Liver (tissue), 3 donors: ENCODE results near the gene BTG4.

ENCODE experiments used
- FOXA1 ChIP-seq: IDR thresholded peaks from 2 replicates; pipeline ENCODE4 v1.6.1; 2016; ENCODE audit warnings: antibody characterized with exemption
- YY1 ChIP-seq: IDR thresholded peaks from 2 replicates; pipeline ENCODE4 v1.6.1; 2016; ENCODE audit warnings: antibody characterized with exemption, mild to moderate bottlenecking
- TF ChIP-seq, protein P1 (sequence below): fragments of 150-350 bp; IDR thresholded peaks from 2 replicates; pipeline ENCODE4 v1.5.1; 2017; ENCODE audit warnings: improper control_type of control experiment, low read depth, low read length; ENCODE audit not compliant: missing input control
- TF ChIP-seq, protein P2 (sequence below): IDR thresholded peaks from 2 replicates; pipeline ENCODE4 v1.6.1; 2016; ENCODE audit warnings: antibody characterized with exemption
- TF ChIP-seq, protein P3 (sequence below): IDR thresholded peaks from 2 replicates; pipeline ENCODE4 v1.6.1; 2016; ENCODE audit warnings: antibody characterized with exemption
- donor health status: healthy.
- donor health status: healthy.

DNA sequence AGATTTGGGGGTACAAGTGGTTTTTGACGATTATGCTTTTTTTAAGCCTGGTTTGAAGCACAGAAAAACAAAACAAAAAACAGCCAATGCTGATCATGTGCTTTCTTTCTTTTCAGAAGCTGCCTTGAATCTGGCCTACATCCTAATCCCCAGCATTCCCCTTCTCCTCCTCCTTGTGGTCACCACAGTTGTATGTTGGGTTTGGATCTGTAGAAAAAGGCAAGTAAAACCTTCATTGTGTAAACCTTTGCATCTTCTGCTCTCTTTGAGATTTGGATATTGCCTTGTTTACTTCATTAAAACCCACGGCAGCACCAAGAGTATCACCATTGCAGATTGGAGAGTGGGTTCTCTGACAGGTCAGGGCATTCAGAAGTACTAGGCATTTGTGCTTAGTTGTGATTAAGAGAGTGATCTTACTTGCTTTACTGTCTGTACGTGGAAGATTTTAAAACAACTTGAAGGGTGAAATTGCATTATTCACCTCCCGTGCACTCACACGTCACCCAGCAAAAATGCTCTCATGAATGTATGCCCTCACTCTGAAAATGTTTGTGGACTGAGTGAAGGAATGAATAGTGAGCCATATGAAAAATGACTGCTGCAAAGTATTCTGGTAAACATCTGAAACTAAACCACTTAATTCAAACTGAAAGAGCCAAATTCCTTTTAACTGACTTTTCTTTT is 45.4 kb upstream of the BTG4 start:
- TF ChIP-seq, protein P1, sequence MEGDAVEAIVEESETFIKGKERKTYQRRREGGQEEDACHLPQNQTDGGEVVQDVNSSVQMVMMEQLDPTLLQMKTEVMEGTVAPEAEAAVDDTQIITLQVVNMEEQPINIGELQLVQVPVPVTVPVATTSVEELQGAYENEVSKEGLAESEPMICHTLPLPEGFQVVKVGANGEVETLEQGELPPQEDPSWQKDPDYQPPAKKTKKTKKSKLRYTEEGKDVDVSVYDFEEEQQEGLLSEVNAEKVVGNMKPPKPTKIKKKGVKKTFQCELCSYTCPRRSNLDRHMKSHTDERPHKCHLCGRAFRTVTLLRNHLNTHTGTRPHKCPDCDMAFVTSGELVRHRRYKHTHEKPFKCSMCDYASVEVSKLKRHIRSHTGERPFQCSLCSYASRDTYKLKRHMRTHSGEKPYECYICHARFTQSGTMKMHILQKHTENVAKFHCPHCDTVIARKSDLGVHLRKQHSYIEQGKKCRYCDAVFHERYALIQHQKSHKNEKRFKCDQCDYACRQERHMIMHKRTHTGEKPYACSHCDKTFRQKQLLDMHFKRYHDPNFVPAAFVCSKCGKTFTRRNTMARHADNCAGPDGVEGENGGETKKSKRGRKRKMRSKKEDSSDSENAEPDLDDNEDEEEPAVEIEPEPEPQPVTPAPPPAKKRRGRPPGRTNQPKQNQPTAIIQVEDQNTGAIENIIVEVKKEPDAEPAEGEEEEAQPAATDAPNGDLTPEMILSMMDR = no peak
- TF ChIP-seq FOXA1 (no peak), YY1 (no peak)
- TF ChIP-seq, protein P2, sequence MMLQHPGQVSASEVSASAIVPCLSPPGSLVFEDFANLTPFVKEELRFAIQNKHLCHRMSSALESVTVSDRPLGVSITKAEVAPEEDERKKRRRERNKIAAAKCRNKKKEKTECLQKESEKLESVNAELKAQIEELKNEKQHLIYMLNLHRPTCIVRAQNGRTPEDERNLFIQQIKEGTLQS = no peak
- TF ChIP-seq, protein P3, sequence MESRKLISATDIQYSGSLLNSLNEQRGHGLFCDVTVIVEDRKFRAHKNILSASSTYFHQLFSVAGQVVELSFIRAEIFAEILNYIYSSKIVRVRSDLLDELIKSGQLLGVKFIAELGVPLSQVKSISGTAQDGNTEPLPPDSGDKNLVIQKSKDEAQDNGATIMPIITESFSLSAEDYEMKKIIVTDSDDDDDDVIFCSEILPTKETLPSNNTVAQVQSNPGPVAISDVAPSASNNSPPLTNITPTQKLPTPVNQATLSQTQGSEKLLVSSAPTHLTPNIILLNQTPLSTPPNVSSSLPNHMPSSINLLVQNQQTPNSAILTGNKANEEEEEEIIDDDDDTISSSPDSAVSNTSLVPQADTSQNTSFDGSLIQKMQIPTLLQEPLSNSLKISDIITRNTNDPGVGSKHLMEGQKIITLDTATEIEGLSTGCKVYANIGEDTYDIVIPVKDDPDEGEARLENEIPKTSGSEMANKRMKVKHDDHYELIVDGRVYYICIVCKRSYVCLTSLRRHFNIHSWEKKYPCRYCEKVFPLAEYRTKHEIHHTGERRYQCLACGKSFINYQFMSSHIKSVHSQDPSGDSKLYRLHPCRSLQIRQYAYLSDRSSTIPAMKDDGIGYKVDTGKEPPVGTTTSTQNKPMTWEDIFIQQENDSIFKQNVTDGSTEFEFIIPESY = no peak
